ENCODE data around the gene TEX29.

TEX29 gene

GRCh38 chr13:111367340-111367739, 46.9 kb downstream of the TEX29 start:
- no peak for DNase-seq (ENCODE audit: low spot score)

GRCh38 chr13:111368091-111368490, 47.6 kb downstream of the TEX29 start:
- DNase-seq (ENCODE audit: low spot score): no peak

GRCh38 chr13:111370147-111370546, 49.7 kb downstream of the TEX29 start:
- DNase-seq (ENCODE audit: low spot score): no peak

GRCh38 chr13:111370570-111371535, 50.4 kb downstream of the TEX29 start:
- DNase-seq (ENCODE audit: low spot score): no peak

- DNase-seq (ENCODE audit: low spot score): no peak
These were observed 51.3 kb downstream of the TEX29 start for GRCh38 chr13:111371720-111372119.

- no peak for DNase-seq (ENCODE audit: low spot score)
These were observed 52.4 kb downstream of the TEX29 start for GRCh38 chr13:111372651-111373425.

- no peak for DNase-seq (ENCODE audit: low spot score)
These were observed 53.0 kb downstream of the TEX29 start for GRCh38 chr13:111373486-111373885.

- no peak for DNase-seq (ENCODE audit: low spot score)
These were observed 60.0 kb downstream of the TEX29 start for GRCh38 chr13:111380431-111380830.

GRCh38 chr13:111382411-111382810, 62.0 kb downstream of the TEX29 start:
- DNase-seq (ENCODE audit: low spot score): no peak

- no peak for DNase-seq (ENCODE audit: low spot score)
These were observed 62.4 kb downstream of the TEX29 start for GRCh38 chr13:111382877-111383276.

GRCh38 chr13:111383591-111384440, 63.4 kb downstream of the TEX29 start:
- no peak for DNase-seq (ENCODE audit: low spot score)

- DNase-seq (ENCODE audit: low spot score): no peak
These were observed 64.2 kb downstream of the TEX29 start for GRCh38 chr13:111384441-111385182.

- DNase-seq (ENCODE audit: low spot score): no peak
These were observed 64.9 kb downstream of the TEX29 start for GRCh38 chr13:111385183-111385857.

- DNase-seq (ENCODE audit: low spot score): no peak
These were observed 66.8 kb downstream of the TEX29 start for GRCh38 chr13:111387026-111387871.

- no peak for DNase-seq (ENCODE audit: low spot score)
These were observed 67.6 kb downstream of the TEX29 start for GRCh38 chr13:111387945-111388600.

- no peak for DNase-seq (ENCODE audit: low spot score)
These were observed 68.5 kb downstream of the TEX29 start for GRCh38 chr13:111388851-111389500.

GRCh38 chr13:111389621-111390521, 69.4 kb downstream of the TEX29 start:
- no peak for DNase-seq (ENCODE audit: low spot score)
